HG03378 (cell line): ENCODE measurements around the gene TNRC6A.

Experiments
- ATAC-seq: cut with Tn5 transposase; IDR thresholded peaks from one replicate; pipeline ENCODE4 v1.9.1; 2021; ENCODE audit warnings: mild to moderate bottlenecking, moderate library complexity; ENCODE audit not compliant: unreplicated experiment

Gene TNRC6A

DNA sequence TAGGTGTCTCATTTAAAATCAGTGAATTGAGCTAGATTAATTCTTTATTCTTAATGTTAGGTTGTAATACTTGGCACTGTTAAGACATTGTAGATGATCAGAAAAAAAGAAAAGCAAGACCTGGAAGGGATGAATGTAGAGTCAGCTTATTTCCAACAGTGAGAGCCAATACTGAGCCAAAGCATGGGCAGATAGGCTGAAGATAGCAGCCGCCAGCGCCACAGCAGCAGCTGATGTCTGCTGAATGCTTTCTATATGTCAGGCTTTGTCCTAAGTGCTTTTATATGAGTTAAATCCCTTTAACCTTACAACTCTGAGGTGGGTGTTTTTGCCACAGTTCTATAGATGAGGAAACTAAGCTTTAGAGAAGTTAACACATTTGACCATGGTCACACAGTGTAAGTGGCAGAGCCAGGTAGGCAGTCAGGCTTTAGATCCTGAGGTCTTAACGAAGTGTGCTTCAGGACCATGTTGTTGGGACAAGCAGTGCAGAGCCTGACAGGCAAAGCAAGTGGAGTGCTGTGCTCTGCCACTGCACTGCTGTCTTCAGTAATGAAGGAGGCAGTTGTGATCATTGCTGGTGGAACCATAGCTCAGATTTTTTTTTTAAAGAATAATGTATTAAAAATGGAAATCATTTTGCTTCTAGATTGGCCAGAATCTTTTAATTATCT is 25.9 kb downstream of the TNRC6A start:
- ATAC-seq, result no peak

DNA sequence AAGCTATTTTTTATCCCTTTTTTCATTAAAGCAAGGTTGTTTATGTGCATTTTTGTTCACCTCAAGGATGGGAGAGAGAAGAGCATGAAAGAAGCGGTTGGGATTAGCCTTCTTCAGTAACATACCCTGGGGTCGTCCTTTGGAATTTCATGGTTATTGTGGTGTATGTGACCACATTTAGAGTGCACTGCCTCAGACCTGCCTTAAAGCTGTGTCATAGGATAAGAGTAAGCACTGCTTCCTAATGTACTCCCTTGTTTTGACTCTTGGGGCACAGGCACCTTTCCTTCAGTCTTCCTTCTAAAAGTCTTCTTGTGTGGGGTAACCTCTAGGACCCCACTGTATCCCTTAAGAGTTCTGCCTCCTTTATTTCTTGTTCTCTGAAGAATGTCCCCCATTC is 28.9 kb downstream of the TNRC6A start:
- no peak for ATAC-seq

DNA sequence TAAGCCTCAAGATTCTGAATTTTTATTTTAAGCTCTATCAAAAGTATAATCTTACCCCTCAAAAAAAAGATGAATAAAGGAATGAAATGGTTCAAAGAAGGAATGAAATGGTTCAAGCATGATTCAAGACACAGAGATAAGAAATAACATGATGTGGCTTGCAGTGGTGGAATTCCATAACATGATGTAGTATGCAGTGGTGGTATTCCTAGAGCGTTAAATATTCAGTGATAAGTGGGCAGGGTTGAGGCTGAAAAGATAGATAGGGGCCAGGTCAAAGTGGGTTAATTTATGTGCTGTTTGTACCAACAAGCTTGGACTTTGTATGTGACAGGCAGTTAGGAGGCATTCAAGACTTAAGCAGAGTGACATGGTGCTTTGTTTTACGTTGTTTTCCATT is 29.6 kb downstream of the TNRC6A start:
- no peak for ATAC-seq

DNA sequence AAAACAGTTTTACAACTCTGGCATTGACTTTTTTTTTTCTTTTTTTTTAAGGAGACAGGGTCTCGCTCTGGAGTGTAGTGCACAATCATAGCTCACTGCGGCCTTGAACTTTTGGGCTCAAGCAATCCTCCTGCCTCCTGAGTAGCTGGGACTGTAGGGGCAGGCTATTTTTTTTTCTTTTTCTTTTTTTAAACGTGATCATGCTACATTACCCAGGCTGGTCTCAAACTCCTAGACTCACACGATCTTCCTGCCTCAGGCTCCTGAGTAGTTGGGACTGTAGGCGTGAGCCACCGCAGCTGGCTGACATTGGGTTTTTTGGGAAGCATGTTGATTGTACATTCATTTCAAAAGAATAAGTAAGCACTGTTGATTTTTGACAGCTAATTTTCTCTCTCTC is 32.1 kb downstream of the TNRC6A start:
- ATAC-seq, result no peak

DNA sequence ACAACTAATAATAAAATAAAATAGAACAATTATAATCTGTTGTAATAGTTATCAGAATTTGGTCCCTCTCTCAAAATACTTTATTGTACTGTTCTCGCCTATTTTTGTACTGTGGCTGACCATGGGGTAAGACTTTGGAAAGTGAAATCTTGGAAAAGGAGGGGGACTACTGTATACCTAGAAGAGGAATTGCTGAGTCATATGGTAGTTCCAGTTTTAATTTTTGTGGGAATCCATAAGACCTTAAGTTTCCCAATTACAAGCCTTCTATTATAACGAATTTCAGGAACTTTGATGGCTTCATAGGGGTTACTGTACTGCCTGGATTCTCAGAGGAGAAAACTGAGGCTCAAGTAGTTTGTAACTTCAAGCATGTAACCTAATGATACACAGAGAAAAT is 35.5 kb downstream of the TNRC6A start:
- no peak for ATAC-seq

DNA sequence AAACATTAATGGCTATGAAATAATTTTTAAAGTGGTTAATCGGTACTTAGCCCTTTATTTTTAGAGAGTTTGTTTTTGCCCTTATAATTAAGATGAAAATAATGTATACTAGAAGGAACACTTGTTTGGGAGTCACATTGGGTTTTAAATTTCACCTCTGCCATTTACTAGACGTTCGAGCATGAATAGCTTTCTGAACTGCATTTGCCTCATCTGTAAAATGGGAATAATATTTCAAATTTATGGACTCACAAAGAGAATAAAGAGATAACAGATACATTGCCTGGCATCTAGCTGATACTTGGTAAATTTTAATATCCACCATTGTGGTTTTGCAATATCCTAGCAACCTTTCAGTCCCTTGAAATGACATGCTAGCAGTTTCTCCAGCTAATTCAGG is 36.6 kb downstream of the TNRC6A start:
- no peak for ATAC-seq

DNA sequence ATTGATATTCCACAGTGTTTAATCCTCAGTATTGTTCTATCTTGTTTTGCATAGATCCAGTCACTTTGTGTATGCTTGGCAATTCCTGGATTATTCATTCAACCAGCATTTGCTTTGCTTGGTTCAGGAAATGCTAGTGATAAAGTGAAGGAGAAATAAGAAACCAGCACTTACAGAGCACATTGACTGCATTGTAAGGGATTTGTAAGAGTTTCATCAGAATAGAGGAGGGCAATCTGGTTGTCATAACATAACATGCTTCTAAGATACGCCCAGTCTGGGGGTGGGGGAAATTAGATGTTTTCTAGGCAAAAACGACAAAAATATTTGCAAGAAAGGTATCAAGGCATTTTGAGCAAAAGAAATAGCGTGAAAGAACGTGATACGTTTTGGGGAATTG is 40.4 kb downstream of the TNRC6A start:
- no peak for ATAC-seq

DNA sequence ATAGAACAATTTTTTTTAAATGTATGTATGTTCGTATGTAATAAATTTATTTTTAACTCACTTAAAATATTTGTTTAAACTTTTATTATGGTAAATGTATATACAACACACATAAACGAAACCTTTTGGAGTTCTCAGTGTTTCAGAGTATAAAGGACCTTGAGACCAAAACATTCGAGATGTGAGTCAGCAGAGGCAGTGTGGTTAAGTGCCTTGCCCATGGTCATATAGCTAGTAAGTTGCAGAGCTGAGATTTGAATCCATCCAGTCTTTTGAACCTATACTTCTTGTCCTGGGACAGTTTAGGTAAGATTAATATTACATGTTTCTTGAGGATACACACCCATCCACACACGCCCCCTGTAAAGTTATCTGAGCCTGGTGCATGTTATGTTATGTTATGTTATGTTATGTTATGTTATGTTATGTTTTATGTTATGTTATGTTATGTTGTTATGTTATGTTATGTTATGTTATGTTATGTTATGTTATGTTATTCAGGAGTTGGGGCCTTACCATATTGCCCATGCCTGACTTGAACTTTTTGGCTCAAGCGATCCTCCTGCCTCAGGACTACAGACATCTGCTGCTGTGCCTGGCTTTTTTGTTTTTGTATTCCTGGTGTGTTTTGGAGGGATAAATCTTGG is 41.8 kb downstream of the TNRC6A start:
- no peak for ATAC-seq

DNA sequence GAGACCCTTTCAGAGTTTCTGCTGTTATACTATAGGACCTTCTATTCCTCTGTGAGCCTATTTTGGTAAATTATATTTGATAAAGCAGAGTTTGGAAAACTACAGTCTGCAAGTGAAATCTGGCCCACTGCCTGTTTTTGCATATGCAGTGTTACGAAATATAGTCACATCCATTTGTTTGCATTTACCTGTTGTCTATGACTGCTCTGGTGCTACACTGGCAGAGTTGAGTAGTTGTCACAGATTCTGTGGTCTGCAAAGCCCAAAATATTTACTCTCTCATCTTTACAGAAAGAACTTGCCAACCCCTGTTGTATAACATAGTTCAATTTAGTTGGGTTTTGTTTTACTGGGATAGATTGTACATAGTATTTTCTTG is 42.3 kb downstream of the TNRC6A start:
- no peak for ATAC-seq

DNA sequence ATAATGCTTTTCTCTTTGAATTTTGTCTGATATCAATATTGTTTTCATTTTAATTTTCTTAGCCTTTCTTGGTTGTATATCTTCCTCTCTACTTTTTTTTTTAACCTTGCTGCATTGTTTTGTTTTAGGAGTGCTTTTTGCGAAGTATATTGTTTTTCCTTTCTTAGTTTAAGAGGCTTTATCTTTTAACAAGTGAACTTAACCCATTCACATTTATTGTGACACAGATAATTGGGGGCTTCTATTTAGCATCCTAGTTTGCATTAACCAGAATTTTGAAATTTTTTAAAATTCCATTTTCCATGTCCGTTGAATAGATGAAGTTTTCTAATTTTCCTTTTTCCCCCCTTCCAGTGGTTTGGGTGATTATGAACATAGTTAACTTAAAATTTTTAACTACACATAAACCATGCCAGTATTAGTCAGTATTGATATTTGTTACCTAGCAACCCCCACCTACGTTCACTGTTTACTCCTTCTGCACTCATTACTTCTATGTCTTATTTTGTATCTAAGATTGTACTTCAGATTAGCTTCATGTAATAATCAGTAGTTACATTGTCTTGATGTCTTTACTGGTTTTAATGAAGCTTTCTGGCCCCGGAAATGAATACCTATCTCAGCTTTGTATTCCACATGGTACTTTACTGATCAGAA is 44.4 kb downstream of the TNRC6A start:
- ATAC-seq, result no peak

DNA sequence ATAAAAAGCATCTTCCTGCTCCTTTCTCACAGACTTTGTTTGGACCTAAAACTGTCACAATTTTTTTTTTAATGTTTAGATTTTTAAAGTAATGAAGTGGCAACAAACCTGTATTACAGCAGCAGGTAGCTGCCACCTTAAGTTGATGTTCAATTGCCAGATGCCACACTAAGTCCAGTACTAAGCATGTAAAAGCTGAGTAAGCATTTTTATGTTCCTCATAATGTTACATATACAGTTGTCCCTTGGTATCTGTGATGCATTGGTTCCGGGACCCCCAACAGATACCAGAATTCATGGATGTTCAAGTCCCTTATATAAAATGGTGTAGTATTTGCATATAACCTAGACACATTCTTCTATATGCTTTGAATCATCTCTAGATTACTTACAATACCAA is 45.1 kb downstream of the TNRC6A start:
- no peak for ATAC-seq

DNA sequence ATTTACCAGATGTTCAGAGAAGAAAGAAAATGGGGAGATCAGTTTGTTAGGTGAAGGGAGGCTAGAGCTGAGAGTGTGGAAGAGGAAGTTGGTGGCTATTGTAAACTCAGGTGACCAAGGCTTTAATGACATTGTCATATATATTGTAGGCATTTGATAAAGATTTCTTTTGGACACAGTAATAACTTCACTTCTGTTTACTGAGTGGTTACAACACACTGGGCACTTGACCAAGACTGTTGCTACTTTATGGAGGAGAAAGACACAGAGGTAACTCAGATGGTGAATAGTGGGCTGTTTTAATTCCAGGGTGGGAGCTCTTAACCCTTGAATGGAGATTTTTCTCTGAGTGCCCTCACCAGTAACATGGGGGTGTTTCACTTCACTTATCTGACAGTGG is 46.0 kb downstream of the TNRC6A start:
- ATAC-seq, result no peak

DNA sequence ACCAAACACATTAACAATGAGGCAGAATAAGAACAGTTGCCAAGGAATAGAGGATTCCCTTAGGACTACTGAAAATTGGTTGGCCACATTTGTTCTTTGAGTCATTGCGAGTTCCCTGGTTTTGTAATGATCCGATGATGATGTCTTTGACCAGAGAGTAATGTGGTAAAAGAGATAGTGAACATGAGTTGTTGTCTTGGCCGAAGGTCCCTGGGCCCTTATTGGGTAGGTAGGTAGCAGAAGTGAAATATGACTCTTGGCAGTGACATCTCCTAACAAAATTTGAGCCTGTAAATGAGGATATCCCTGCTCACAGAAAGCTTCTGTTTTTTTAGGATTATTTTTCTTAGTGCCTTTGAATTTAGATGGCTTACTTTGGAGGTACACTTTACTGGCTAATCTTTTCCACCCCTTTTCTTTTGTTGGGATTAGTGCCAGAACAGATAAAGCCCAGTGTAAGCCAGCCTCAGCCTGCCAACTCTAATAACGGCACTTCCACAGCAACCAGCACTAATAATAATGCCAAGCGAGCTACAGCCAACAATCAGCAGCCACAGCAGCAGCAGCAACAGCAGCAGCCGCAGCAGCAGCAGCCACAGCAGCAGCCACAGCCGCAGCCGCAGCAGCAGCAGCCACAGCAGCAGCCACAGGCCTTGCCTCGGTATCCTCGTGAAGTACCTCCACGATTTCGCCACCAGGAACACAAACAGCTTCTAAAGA is 47.2 kb downstream of the TNRC6A start:
- ATAC-seq, result no peak

DNA sequence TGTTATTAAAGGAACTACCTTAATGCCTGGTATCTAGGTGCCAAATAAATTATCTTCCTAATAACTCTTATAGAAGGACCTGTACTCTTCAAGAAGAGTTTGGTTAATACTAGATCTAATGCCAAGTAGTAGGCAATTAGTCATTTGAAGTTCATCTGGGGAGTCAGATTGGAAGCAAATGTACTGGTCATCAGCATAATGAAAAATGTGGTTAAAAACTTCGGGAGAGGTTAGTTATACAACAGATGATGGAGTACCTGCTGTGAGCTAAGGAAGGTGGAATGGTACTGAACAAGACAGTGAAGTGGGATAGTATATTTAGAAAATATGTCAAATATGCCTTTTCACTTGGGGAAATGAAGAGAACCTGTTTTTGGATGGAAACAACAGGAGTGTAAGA is 49.2 kb downstream of the TNRC6A start:
- ATAC-seq, result no peak

DNA sequence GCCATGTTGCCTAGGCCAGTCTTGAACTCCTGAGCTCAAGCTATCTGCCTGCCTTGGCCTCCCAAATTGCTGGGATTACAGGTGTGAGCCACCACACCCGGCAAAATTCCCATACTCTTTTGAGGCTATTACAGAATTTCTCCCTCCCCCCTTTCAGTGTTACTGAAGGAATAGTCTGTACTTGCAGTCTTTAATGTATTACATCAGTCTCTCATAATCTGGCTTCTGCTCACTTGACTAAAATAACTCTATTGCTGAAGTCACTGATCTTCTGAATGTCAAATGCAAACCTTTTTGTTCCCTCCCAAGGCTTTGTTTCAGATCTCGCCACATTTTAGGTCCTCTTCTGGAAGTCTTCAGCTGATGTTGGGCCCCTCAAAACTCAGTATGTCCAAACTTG is 51.8 kb downstream of the TNRC6A start:
- ATAC-seq, result no peak

DNA sequence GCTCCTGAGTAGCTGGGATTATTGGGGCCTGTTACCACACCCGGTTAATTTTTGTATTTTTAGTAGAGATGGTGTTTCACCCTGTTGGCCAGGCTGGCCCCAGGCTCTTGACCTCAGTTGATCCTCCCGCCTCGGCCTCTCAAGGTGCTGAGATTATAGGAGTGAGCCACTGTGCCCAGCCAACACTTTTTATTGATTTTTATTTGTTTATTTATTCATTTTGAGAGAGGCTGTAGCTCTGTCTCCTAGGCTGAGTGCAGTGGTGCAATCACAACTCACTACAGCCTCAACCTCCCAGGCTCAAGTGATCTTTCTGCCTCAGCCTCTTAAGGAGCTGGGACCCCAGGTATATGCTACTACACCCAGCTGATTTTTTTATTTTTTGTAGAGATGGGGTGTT is 54.7 kb downstream of the TNRC6A start:
- ATAC-seq, result no peak

DNA sequence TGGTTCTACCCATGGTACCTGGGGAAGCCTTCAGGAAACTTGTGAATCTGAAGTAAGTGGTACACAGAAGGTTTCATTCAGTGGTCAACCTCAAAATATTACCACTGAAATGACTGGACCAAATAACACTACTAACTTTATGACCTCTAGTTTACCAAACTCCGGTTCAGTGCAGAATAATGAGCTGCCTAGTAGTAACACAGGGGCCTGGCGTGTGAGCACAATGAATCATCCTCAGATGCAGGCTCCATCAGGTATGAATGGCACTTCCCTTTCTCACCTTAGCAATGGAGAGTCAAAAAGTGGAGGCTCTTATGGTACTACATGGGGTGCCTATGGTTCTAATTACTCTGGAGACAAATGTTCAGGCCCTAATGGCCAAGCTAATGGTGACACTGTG is 60.4 kb downstream of the TNRC6A start:
- ATAC-seq, result no peak

DNA sequence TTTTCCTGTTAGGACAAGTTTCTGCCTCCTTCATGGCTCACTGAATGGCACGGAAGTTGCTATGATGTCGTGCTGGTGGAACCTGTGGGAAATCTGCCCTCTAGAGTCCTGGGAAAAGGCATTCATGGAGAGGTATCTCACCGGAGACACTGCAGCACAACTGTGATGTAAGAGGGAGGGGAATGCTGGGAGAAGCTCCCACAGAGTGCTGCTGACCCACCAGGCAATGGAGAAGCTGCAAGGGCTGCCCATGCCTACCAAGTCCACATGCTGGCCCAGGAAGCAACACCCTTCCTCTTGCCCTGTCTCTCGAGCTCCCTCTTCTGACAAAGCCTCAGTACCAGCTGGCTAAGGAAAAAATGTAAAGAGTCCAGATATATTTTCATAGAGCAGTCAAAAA is 71.1 kb downstream of the TNRC6A start:
- no peak for ATAC-seq

DNA sequence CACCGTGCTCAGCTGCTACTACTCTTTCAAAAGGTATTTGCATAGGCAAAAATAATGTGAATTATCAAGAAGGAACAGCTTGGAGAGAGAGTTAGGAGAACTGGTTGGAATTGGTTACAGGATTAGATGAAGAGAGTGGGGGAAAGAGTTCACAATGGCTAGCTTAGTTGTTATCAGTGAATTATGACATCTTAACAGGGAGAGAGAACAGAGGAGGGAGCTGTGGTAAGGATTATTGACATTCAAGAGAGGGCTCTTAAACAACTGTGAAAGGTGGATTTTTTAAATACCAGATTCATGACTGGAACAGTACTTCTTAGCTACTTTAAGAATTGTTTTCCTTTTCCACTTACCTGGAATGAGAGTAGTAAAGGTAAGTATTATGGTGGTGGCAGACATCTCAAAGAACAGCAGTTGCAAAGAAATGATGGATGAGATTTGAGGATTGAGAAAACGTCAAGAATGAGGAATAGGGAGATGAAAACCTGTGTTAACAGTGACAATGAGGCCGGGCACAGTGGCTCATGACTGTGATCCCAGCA is 72.4 kb downstream of the TNRC6A start:
- no peak for ATAC-seq

DNA sequence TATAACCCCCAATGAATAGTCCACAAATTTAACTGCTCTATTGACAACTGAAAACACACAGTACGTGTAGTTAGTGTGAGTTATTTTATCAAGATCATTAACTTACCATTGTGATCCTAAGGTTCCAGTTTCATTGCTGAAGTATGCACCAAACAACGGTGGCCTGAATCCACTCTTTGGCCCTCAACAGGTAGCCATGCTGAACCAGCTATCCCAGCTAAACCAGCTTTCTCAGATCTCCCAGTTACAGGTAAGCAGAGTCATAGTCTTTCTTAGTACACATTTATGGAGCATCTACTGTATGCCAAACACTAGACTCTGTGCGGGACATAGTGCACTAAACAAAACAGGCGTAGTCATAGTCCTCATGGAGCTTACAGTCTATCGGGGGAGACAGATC is 76.0 kb downstream of the TNRC6A start:
- ATAC-seq, result no peak

DNA sequence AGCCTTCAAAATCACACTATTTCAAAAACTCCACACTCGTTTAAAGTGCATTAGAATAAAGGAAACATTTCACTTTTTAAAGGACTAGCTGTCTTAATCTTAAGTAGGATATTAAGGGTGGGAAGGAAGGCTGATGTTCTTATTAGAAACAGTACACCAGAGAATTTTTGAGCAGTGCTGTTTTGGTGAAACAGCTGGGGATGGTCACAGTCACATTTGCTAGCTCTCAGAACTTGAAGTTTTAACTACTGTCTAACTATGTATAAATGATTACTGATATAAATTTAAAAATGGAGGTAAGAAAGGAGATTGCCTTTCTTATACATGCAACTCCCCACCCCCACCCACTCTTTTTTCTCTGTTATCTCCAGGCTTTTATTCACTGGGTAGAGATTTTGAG is 77.8 kb downstream of the TNRC6A start:
- ATAC-seq, result no peak
